Activated CD4-positive, alpha-beta T cell treated with anti-CD3 and anti-CD28 coated beads, Interleukin-2, amount 50 U/mL, for 48 hours (primary cell): ENCODE results near the gene NCOA1.

ENCODE experiments used
- DNase-seq, 2 experiments: peaks; one replicate each; pipeline ENCODE4 v3.0.0-alpha.2; 2020

NCOA1 gene

GRCh38 chr2:24711865-24712264 lies 220.8 kb downstream of the NCOA1 start:
- no peak for DNase-seq

GRCh38 chr2:24712296-24712695 lies 221.2 kb downstream of the NCOA1 start:
- no peak for DNase-seq

- no peak for DNase-seq
These were observed 226.4 kb downstream of the NCOA1 start for GRCh38 chr2:24717263-24717951.

- no peak for DNase-seq
These were observed 229.3 kb downstream of the NCOA1 start for GRCh38 chr2:24720310-24720709.

- peak; percentile 2 to 22 for DNase-seq
These were observed 230.4 kb downstream of the NCOA1 start for GRCh38 chr2:24721470-24721869.

GRCh38 chr2:24722141-24722790 lies 231.2 kb downstream of the NCOA1 start:
- DNase-seq: no peak

GRCh38 chr2:24723191-24723590 lies 232.1 kb downstream of the NCOA1 start:
- DNase-seq: no peak

GRCh38 chr2:24723665-24724064 lies 232.6 kb downstream of the NCOA1 start:
- no peak for DNase-seq

GRCh38 chr2:24724111-24724775 lies 233.2 kb downstream of the NCOA1 start:
- DNase-seq: no peak

- DNase-seq: no peak
These were observed 234.9 kb downstream of the NCOA1 start for GRCh38 chr2:24725956-24726355.

- DNase-seq: no peak
These were observed 239.4 kb downstream of the NCOA1 start for GRCh38 chr2:24730481-24730880.

GRCh38 chr2:24731040-24731439 lies 240.0 kb downstream of the NCOA1 start:
- DNase-seq: no peak

GRCh38 chr2:24731923-24732322 lies 240.9 kb downstream of the NCOA1 start:
- no peak for DNase-seq

- DNase-seq: no peak
These were observed 243.7 kb downstream of the NCOA1 start for GRCh38 chr2:24734741-24735140.

- DNase-seq: no peak
These were observed 248.4 kb downstream of the NCOA1 start for GRCh38 chr2:24739354-24740025.

- DNase-seq: no peak
These were observed 249.1 kb downstream of the NCOA1 start for GRCh38 chr2:24740142-24740541.

- no peak for DNase-seq
These were observed 251.7 kb downstream of the NCOA1 start for GRCh38 chr2:24742730-24743129.

- no peak for DNase-seq
These were observed 252.9 kb downstream of the NCOA1 start for GRCh38 chr2:24743924-24744323.

- DNase-seq: no peak
These were observed 253.3 kb downstream of the NCOA1 start for GRCh38 chr2:24744356-24744755.

GRCh38 chr2:24745825-24746224 lies 254.8 kb downstream of the NCOA1 start:
- DNase-seq: no peak

- no peak for DNase-seq
These were observed 256.2 kb downstream of the NCOA1 start for GRCh38 chr2:24747299-24747698.

- no peak for DNase-seq
These were observed 258.1 kb downstream of the NCOA1 start for GRCh38 chr2:24749069-24749691.
